Immature natural killer cell (primary cell): Measurements from ENCODE around the gene DPP6. TPM values are rescaled to one million over a fixed set of nuclear protein-coding genes. Genes with fewer than 3 reads are reported as not detected.

Source experiments
- DNase-seq, 3 donors: peaks; one replicate each; pipeline ENCODE4 v3.0.0; 2022; ENCODE audit warnings: mixed read lengths in 1 of 3
- H3K27ac Mint-ChIP-seq, 6 donors: one replicate each; pipeline ENCODE4 v1.8.0; 2020; ENCODE audit warnings: mixed read lengths in 6 of 6, mild to moderate bottlenecking in 5 of 6, inconsistent platforms in 4 of 6, moderate library complexity in 3 of 6
- H3K27me3 Mint-ChIP-seq, 3 donors: one replicate each; pipeline ENCODE4 v1.8.0; 2020 to 2021; ENCODE audit warnings: low read depth in 3 of 3, mild to moderate bottlenecking in 3 of 3, mixed read lengths in 3 of 3, moderate library complexity in 3 of 3, inconsistent platforms in 1 of 3
- H3K36me3 Mint-ChIP-seq, 3 donors: one replicate each; pipeline ENCODE4 v1.8.0; 2020; ENCODE audit warnings: mixed read lengths in 3 of 3, inconsistent platforms in 2 of 3, mild to moderate bottlenecking in 2 of 3
- H3K4me1 Mint-ChIP-seq, 2 donors: one replicate each; pipeline ENCODE4 v1.8.0; 2020; ENCODE audit warnings: inconsistent platforms in 2 of 2, mild to moderate bottlenecking in 2 of 2, mixed read lengths in 2 of 2, moderate library complexity in 1 of 2
- H3K4me3 Mint-ChIP-seq, 5 donors: one replicate each; pipeline ENCODE4 v1.8.0; 2020; ENCODE audit warnings: mild to moderate bottlenecking in 5 of 5, mixed read lengths in 5 of 5, inconsistent platforms in 3 of 5, moderate library complexity in 3 of 5
- H3K9me3 Mint-ChIP-seq, 6 donors: one replicate each; pipeline ENCODE4 v1.8.0; 2020; ENCODE audit warnings: mild to moderate bottlenecking in 6 of 6, mixed read lengths in 6 of 6, inconsistent platforms in 4 of 6, moderate library complexity in 3 of 6
- polyA plus RNA-seq, 3 donors: library from polyadenylated mRNA; unstranded; fragments of 300-500 nt; fragmentation: Illumina TruSeq; gene quantifications; one replicate each; pipeline ENCODE4 v1.2.3, GENCODE V29; 2021

Gene DPP6
- polyA plus RNA-seq, 3 donors from 2014 or later = not detected

- H3K36me3 Mint-ChIP-seq = no peaks in the 10 kb centered on the region
- H3K27ac Mint-ChIP-seq = no peak overlapping the region
- peaks cover 3 to 19% (median 13%) of the 10 kb centered on the region in 6 donors for H3K9me3 Mint-ChIP-seq
- H3K27me3 Mint-ChIP-seq = peaks cover 0 to 4% (median 1%) of the 10 kb centered on the region in 3 donors
- no peaks in the 10 kb centered on the region for H3K4me1 Mint-ChIP-seq
- no peak for DNase-seq
- H3K4me3 Mint-ChIP-seq = no peak overlapping the region
Measured at GRCh38 chr7:154530136-154530535, 477.9 kb downstream of the DPP6 start.

DNA sequence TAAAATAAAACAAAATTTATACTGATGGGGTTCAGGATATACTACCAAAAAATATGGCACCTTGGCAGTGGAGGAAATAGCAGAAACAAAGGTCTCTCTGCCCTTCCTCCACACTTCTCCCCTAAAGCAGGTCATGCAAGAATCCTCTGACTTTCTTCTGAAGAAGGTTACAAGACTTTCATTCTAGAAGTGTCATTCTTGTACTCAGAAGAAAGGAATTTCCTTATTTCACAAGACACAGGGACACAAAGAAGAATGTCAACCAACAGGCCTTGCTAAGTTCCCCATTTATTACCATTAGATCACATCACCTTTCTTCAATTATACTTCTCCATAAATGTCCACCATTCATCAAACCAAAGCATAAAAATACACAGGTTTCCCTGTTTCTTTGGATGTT is 480.6 kb downstream of the DPP6 start:
- Mint-ChIP-seq H3K27me3 (peaks cover 0 to 4% (median 1%) of the 10 kb centered on the region in 3 donors), H3K9me3 (peaks cover 3 to 24% (median 14%) of the 10 kb centered on the region in 6 donors), H3K4me1 (no peaks in the 10 kb centered on the region), H3K36me3 (no peaks in the 10 kb centered on the region), H3K4me3 (no peak overlapping the region), H3K27ac (no peak overlapping the region)
- no peak for DNase-seq

- H3K27me3 Mint-ChIP-seq = peaks cover 0 to 2% (median 0%) of the 10 kb centered on the region in 3 donors
- H3K4me3 Mint-ChIP-seq = no peak overlapping the region
- no peaks in the 10 kb centered on the region for H3K4me1 Mint-ChIP-seq
- H3K36me3 Mint-ChIP-seq = no peaks in the 10 kb centered on the region
- no peak for DNase-seq
- H3K27ac Mint-ChIP-seq = no peak overlapping the region
- H3K9me3 Mint-ChIP-seq = peaks cover 0 to 23% (median 8%) of the 10 kb centered on the region in 6 donors
Measured at GRCh38 chr7:154540596-154540995, 488.4 kb downstream of the DPP6 start.

GRCh38 chr7:154541606-154542005 is 489.4 kb downstream of the DPP6 start:
- no peaks in the 10 kb centered on the region for H3K4me1 Mint-ChIP-seq
- H3K27ac Mint-ChIP-seq = no peak overlapping the region
- no peaks in the 10 kb centered on the region for H3K36me3 Mint-ChIP-seq
- H3K27me3 Mint-ChIP-seq = peaks cover 0 to 2% (median 0%) of the 10 kb centered on the region in 3 donors
- DNase-seq = no peak
- H3K4me3 Mint-ChIP-seq = no peak overlapping the region
- peaks cover 0 to 24% (median 5%) of the 10 kb centered on the region in 6 donors for H3K9me3 Mint-ChIP-seq

- no peak for DNase-seq
- no peak overlapping the region for H3K4me3 Mint-ChIP-seq
- H3K27me3 Mint-ChIP-seq = peaks cover 0 to 2% (median 1%) of the 10 kb centered on the region in 3 donors
- no peaks in the 10 kb centered on the region for H3K4me1 Mint-ChIP-seq
- H3K9me3 Mint-ChIP-seq = peaks cover 3 to 36% (median 10%) of the 10 kb centered on the region in 6 donors
- H3K36me3 Mint-ChIP-seq = no peaks in the 10 kb centered on the region
- H3K27ac Mint-ChIP-seq = no peak overlapping the region
Measured at GRCh38 chr7:154546946-154547587, 494.9 kb downstream of the DPP6 start.

GRCh38 chr7:154553711-154554265 is 501.6 kb downstream of the DPP6 start:
- Mint-ChIP-seq H3K4me3 (no peak overlapping the region), H3K27me3 (no peaks in the 10 kb centered on the region), H3K4me1 (no peaks in the 10 kb centered on the region), H3K9me3 (peaks cover 0 to 40% (median 13%) of the 10 kb centered on the region in 6 donors), H3K27ac (no peak overlapping the region), H3K36me3 (no peaks in the 10 kb centered on the region)
- DNase-seq = no peak

- Mint-ChIP-seq H3K27ac (no peak overlapping the region), H3K27me3 (no peaks in the 10 kb centered on the region), H3K4me1 (no peaks in the 10 kb centered on the region), H3K4me3 (no peak overlapping the region), H3K36me3 (no peaks in the 10 kb centered on the region), H3K9me3 (peaks cover 0 to 36% (median 9%) of the 10 kb centered on the region in 6 donors)
- no peak for DNase-seq
Measured at GRCh38 chr7:154559454-154559853, 507.3 kb downstream of the DPP6 start.

GRCh38 chr7:154564676-154565075 is 512.5 kb downstream of the DPP6 start:
- Mint-ChIP-seq H3K4me1 (no peaks in the 10 kb centered on the region), H3K27ac (no peak overlapping the region), H3K27me3 (no peaks in the 10 kb centered on the region), H3K4me3 (no peak overlapping the region), H3K9me3 (peaks cover 0 to 31% (median 4%) of the 10 kb centered on the region in 6 donors), H3K36me3 (no peaks in the 10 kb centered on the region)
- no peak for DNase-seq

DNA sequence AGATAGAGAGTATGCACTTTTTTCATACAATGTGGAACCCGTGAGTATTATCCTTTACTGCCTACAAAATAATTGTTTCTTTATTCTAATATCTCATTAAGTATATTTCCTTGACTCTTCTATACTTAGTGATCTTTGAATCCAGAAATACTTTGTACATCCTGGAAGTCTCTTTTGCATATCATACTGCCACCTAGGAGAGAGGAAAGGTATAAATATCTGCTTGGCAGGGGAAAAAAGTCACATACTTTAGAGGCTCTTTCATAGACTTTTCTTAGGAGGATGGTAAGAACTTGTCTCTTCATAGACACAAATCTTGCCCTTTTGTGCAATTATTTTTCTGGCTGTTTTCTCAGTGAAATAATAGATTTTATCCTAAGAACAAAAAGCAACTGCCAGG is 514.7 kb downstream of the DPP6 start:
- no peak overlapping the region for H3K4me3 Mint-ChIP-seq
- H3K9me3 Mint-ChIP-seq = peaks cover 0 to 23% (median 5%) of the 10 kb centered on the region in 6 donors
- no peaks in the 10 kb centered on the region for H3K4me1 Mint-ChIP-seq
- H3K27ac Mint-ChIP-seq = no peak overlapping the region
- H3K36me3 Mint-ChIP-seq = no peaks in the 10 kb centered on the region
- H3K27me3 Mint-ChIP-seq = no peaks in the 10 kb centered on the region
- no peak for DNase-seq

GRCh38 chr7:154568346-154568745 is 516.1 kb downstream of the DPP6 start:
- Mint-ChIP-seq H3K9me3 (peaks cover 0 to 17% (median 5%) of the 10 kb centered on the region in 6 donors), H3K4me1 (no peaks in the 10 kb centered on the region), H3K36me3 (no peaks in the 10 kb centered on the region), H3K4me3 (no peak overlapping the region), H3K27ac (no peak overlapping the region), H3K27me3 (no peaks in the 10 kb centered on the region)
- DNase-seq = no peak

GRCh38 chr7:154569916-154570315 is 517.7 kb downstream of the DPP6 start:
- H3K27ac Mint-ChIP-seq = no peak overlapping the region
- H3K4me3 Mint-ChIP-seq = no peak overlapping the region
- H3K4me1 Mint-ChIP-seq = no peaks in the 10 kb centered on the region
- peaks cover 0 to 2% (median 0%) of the 10 kb centered on the region in 3 donors for H3K27me3 Mint-ChIP-seq
- peaks cover 0 to 16% (median 2%) of the 10 kb centered on the region in 6 donors for H3K9me3 Mint-ChIP-seq
- no peak for DNase-seq
- H3K36me3 Mint-ChIP-seq = no peaks in the 10 kb centered on the region

DNA sequence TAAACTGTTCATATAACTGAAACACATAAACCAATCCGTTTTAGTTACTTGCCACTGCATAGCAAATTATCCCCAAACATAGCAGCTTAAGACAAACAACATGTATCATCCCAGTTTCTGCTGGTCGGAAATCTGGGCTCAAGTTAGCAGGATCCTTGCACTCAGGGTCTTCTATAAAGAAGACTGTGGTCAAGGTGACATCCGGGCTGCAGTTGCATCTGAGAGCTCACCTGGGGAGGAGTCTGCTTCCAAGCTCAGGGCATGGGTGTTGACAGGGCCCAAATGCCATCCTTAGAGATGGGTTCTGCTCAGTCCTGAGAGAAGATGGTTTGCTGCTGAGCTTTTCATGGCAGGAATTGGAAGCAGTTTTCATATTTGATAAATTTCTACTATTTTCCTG is 519.6 kb downstream of the DPP6 start:
- Mint-ChIP-seq H3K4me1 (no peaks in the 10 kb centered on the region), H3K4me3 (no peak overlapping the region), H3K9me3 (peaks cover 0 to 17% (median 6%) of the 10 kb centered on the region in 6 donors), H3K27ac (no peak overlapping the region), H3K27me3 (peaks cover 0 to 2% (median 0%) of the 10 kb centered on the region in 3 donors), H3K36me3 (peaks cover 0 to 2% (median 0%) of the 10 kb centered on the region in 3 donors)
- DNase-seq = no peak

DNA sequence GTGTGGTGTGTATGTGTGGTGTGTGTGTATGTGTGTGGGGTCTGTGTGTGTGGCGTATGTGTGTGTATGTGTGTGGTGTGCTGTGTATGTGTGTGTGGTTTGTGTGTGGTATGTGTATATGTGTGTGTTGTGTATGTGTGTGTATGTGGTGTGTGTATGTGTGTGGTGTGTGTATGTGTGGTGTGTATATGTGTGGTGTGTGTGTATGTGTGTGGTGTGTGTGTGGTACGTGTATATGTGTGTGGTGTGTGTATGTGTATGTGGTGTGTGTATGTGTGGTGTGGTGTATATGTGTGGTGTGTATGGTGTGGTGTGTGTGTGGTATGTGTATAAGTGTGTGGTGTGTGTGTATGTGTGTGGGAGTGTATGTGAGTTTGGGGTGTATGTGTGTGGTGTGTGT is 522.0 kb downstream of the DPP6 start:
- no peak overlapping the region for H3K27ac Mint-ChIP-seq
- no peak overlapping the region for H3K4me3 Mint-ChIP-seq
- H3K36me3 Mint-ChIP-seq = peaks cover 0 to 3% (median 0%) of the 10 kb centered on the region in 3 donors
- H3K9me3 Mint-ChIP-seq = peaks cover 0 to 24% (median 7%) of the 10 kb centered on the region in 6 donors
- H3K27me3 Mint-ChIP-seq = peaks cover 0 to 2% (median 0%) of the 10 kb centered on the region in 3 donors
- DNase-seq = no peak
- no peaks in the 10 kb centered on the region for H3K4me1 Mint-ChIP-seq

DNA sequence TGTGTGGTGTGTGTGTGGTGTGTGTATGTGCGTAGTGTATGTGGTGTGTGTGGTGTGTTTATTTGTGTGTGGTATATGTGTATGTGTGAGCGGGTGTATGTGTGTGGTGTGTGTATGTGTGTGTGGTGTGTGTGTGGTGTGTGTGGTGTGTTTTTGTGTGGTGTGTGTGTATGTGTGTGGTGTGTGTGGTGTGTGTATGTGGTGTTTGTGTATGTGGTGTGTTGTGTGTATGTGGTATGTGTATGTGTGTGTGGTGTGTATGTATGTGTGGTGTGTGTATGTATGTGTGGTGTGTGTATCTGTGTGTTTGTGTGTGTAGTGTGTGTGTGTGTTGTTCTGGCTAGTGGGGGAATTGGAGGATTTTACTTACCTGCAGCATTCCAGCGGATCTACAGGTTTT is 523.3 kb downstream of the DPP6 start:
- Mint-ChIP-seq H3K27ac (no peak overlapping the region), H3K27me3 (peaks cover 0 to 2% (median 0%) of the 10 kb centered on the region in 3 donors), H3K4me1 (no peaks in the 10 kb centered on the region), H3K4me3 (no peak overlapping the region), H3K36me3 (peaks cover 0 to 3% (median 0%) of the 10 kb centered on the region in 3 donors), H3K9me3 (peaks cover 0 to 27% (median 7%) of the 10 kb centered on the region in 6 donors)
- no peak for DNase-seq
